Subcutaneous adipose tissue (tissue), 4 donors: Measurements from ENCODE around the gene KLF13. TPM values are rescaled to one million over a fixed set of nuclear protein-coding genes. Genes with fewer than 3 reads are reported as not detected.

ENCODE experiments used
- CTCF ChIP-seq: fragments of 450-650 bp; IDR thresholded peaks from one replicate; pipeline ENCODE4 v1.5.1; 2016; ENCODE audit warnings: low read depth, mild to moderate bottlenecking, control low read depth, antibody characterized with exemption, moderate library complexity
- total RNA-seq, 4 donors: library from RNA; depleted of rRNA; stranded (reverse); fragments of >200 nt; gene quantifications; one replicate each; pipeline ENCODE4 v1.1.0, GENCODE V29; 2016

Gene KLF13
- total RNA-seq, 4 donors from 2014 or later, result 35.2 to 99.0 (median 56.1) TPM

GRCh38 chr15:31373096-31373865 lies 46.6 kb downstream of the KLF13 start:
- TF ChIP-seq CTCF, result no peak

GRCh38 chr15:31373970-31374369 lies 47.3 kb downstream of the KLF13 start:
- TF ChIP-seq CTCF, result no peak

- TF ChIP-seq CTCF, result no peak
Observed at GRCh38 chr15:31374489-31374888, 47.9 kb downstream of the KLF13 start.

- no peak for TF ChIP-seq CTCF
Observed at GRCh38 chr15:31374986-31375385, 48.4 kb downstream of the KLF13 start.

- TF ChIP-seq CTCF, result no peak
Observed at GRCh38 chr15:31375772-31376171, 49.1 kb downstream of the KLF13 start.

- no peak for TF ChIP-seq CTCF
Observed at GRCh38 chr15:31376511-31376910, 49.9 kb downstream of the KLF13 start.

- no peak for TF ChIP-seq CTCF
Observed at GRCh38 chr15:31377030-31377429, 50.4 kb downstream of the KLF13 start.
